ENCODE results near the gene PIK3R6.

The PIK3R6 gene

DNA sequence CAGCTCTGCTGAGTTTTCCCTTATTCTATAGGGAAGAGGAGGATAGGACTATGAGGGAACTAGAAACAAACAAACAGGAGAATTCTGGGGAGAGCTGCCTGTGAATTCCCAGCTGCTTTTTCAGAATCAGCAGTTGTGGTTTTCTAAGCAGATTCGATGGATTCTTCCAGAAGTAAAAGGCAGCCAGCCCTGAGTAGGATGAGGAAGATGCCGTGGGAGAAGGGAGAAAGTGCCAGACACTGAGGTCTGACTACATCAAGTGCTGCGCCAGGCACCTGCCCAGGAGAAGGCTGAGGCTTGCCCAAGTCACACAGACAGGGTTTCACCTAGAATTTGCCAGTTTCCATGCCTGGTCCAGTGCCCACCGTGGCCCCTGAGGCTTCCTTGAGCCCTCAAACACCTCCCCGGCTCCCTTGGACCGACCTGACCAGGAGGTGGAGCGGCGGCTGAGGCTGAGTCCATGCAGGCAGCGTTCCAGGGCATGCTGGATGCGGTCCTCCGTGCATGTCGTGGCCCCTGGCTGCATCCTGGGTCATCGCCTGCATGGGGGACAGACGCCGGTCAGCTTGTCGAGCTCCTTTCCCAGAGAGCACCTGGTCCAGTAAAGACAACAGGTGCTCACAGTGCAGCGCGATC is 43.6 kb upstream of the PIK3R6 start:
- TF ChIP-seq, protein P1, sequence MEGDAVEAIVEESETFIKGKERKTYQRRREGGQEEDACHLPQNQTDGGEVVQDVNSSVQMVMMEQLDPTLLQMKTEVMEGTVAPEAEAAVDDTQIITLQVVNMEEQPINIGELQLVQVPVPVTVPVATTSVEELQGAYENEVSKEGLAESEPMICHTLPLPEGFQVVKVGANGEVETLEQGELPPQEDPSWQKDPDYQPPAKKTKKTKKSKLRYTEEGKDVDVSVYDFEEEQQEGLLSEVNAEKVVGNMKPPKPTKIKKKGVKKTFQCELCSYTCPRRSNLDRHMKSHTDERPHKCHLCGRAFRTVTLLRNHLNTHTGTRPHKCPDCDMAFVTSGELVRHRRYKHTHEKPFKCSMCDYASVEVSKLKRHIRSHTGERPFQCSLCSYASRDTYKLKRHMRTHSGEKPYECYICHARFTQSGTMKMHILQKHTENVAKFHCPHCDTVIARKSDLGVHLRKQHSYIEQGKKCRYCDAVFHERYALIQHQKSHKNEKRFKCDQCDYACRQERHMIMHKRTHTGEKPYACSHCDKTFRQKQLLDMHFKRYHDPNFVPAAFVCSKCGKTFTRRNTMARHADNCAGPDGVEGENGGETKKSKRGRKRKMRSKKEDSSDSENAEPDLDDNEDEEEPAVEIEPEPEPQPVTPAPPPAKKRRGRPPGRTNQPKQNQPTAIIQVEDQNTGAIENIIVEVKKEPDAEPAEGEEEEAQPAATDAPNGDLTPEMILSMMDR (IDR thresholded peaks at IDR 0.05; ENCODE audit: borderline replicate concordance, insufficient read depth, low read depth, low read length), result no peak
- H3K4me3 ChIP-seq (ENCODE audit: low read depth, low read length), result no peak overlapping the region

GRCh38 chr17:8909586-8910270 is 42.3 kb upstream of the PIK3R6 start:
- no peak overlapping the region for H3K4me3 ChIP-seq (ENCODE audit: low read depth, low read length)
- TF ChIP-seq, protein P1 (IDR thresholded peaks at IDR 0.05; ENCODE audit: borderline replicate concordance, insufficient read depth, low read depth, low read length), result no peak

DNA sequence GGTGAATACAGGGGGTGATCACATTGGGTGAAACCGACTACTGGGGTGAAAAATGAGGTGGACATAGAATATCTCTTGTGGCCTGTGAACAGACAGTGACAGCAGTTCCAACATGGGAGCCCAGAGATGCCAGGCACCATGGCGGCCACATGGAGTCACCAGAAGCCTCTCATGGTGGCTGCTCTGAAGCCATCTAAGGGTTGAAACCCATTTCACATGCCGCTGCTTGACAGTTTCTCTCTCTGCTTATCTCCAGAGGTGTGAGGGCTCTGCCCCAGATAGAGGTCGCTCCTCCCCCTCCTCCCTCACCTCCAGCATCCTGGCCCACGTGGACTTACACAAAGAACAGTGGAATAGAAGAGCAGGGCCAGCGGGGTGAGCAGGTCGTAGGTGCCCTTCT is 37.9 kb upstream of the PIK3R6 start:
- TF ChIP-seq, protein P1 (IDR thresholded peaks at IDR 0.05; ENCODE audit: borderline replicate concordance, insufficient read depth, low read depth, low read length), result no peak

DNA sequence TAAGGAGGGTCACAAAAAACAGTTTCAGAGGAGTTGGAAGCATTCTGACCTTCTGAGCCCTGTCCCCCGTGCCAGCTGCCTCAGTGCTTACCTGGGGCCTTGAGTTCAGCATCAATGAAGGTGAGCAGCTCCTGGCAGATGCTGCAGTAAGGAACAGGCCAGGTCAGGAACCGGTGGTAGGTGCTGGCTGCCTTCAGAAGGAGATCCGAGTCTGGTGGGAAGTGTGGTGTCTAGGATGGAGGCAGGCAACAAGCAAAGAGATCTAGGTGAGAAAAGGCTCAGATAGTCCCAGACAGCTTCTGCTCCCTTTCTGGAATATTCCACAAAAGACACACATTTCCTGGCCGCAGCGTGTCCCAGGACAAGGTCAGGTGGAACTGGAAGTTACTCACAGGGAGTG is 37.2 kb upstream of the PIK3R6 start:
- TF ChIP-seq, protein P1 (IDR thresholded peaks at IDR 0.05; ENCODE audit: borderline replicate concordance, insufficient read depth, low read depth, low read length), result no peak
- H3K4me3 ChIP-seq (ENCODE audit: low read depth, low read length), result no peak overlapping the region

More for the DNA sequence above, 37.9 kb upstream of the PIK3R6 start:
- H3K4me3 ChIP-seq (ENCODE audit: low read depth, low read length), result no peak overlapping the region

- no peak overlapping the region for H3K4me3 ChIP-seq (ENCODE audit: low read depth, low read length)
- TF ChIP-seq, protein P1 (IDR thresholded peaks at IDR 0.05; ENCODE audit: borderline replicate concordance, insufficient read depth, low read depth, low read length), result no peak
Observed at GRCh38 chr17:8904201-8904600, 36.7 kb upstream of the PIK3R6 start.

DNA sequence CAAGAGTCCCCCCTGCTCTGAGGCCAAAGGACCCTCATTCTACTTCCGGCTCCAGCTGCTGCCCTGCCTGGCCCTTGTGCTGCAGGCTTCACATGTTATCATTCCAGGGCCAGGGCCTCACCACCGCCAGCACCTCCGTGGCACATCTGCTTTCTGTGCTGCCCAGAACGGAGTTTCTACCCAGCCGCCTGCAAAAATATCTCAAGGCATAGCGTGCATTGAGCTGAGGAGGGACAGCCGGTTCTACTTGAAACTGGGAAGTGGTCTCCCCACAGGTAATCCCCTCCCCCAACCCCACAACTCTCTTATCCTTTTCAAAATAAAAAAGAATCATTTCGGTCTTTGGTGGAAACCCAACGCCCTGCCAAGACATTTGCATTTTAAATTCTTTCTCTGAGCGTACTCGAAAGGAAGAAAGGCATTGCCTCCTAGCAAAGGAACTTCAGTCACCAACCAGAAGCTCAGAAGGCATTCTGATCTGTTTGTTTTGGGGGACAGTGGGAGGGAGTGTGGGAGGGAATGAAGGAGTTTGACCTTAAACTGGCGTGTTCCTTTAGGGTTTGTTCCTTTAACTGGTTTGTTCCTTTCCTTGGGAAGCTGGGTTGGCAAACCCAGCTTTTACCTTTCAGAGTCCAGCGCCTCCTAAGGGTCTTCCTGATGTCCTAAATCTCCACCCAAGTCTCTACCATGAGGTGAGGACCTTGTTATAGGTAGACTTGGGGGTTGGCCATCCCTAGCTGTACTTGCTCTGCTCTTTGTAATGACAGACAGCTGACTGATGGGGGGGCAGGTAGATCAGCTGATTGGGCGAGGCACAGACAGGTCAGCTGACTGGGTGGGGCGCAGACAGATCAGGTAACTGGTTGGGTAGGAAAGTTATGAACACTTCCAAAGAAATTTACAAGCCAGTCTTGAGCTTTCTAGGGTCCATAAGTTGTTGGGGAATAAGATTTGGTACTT is 33.4 kb upstream of the PIK3R6 start:
- TF ChIP-seq, protein P1 (IDR thresholded peaks at IDR 0.05; ENCODE audit: borderline replicate concordance, insufficient read depth, low read depth, low read length), result no peak
- H3K4me3 ChIP-seq (ENCODE audit: low read depth, low read length), result no peak overlapping the region
